Measurements from ENCODE around the gene MRPL40.
"Not testable (repeated sequence)": the region's sequence is repeated elsewhere in the genome, so short reads cannot be mapped to it uniquely, and the experiment has no call there.

The MRPL40 gene

GRCh38 chr22:19438298-19438697 lies 6.0 kb downstream of the MRPL40 start:
- ChIA-PET CTCF (no interaction called here), POLR2A (no interaction called here)
- no peak for DNase-seq (ENCODE audit: extremely low spot score)
- TF ChIP-seq ELF4 (IDR thresholded peaks at IDR 0.05) (no peak), BHLHE40 (IDR thresholded peaks at IDR 0.05; ENCODE audit: borderline replicate concordance) (no peak), L3MBTL2 (conservative IDR thresholded peaks at IDR 0.05) (no peak), FOXK2 (IDR thresholded peaks at IDR 0.05) (no peak), LEF1 (IDR thresholded peaks at IDR 0.05; ENCODE audit: borderline replicate concordance) (no peak), SUZ12 (IDR thresholded peaks at IDR 0.05) (no peak), FOXA1 (IDR thresholded peaks at IDR 0.05) (no peak), HDGF (IDR thresholded peaks at IDR 0.05; ENCODE audit: borderline replicate concordance) (no peak), ZNF384 (IDR thresholded peaks at IDR 0.05) (no peak), SP1 (IDR thresholded peaks at IDR 0.05) (no peak), ARNT (IDR thresholded peaks at IDR 0.05) (no peak), FOXM1 (IDR thresholded peaks at IDR 0.05; ENCODE audit: borderline replicate concordance) (no peak), TARDBP (IDR thresholded peaks at IDR 0.05) (no peak), CTBP1 (IDR thresholded peaks at IDR 0.05; ENCODE audit: borderline replicate concordance) (no peak), NFRKB (IDR thresholded peaks at IDR 0.05) (no peak)
- TF ChIP-seq, protein P1, sequence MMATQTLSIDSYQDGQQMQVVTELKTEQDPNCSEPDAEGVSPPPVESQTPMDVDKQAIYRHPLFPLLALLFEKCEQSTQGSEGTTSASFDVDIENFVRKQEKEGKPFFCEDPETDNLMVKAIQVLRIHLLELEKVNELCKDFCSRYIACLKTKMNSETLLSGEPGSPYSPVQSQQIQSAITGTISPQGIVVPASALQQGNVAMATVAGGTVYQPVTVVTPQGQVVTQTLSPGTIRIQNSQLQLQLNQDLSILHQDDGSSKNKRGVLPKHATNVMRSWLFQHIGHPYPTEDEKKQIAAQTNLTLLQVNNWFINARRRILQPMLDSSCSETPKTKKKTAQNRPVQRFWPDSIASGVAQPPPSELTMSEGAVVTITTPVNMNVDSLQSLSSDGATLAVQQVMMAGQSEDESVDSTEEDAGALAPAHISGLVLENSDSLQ (IDR thresholded peaks at IDR 0.05), result no peak

- POLR2A ChIA-PET, result no interaction called here
Observed at GRCh38 chr22:19440411-19441195, 8.3 kb downstream of the MRPL40 start.

DNA sequence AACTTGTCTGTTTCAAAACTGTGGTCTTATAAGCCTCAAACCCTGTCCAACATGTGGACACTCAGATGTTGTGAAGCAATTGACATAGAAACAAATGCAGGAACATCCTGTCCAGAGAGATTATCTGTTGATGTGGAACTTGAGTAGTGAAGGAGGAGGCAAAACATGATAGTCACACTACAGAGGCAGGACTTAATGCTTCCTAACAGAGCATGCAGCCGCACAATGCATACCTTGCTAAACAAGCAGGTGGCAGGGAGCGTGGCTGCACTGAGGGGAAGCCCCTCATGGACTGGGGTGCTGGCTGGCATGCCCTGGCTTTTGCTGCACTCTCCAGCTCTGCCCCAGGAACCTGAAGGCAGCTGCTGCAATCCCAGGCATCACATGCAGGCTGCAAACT lies 9.8 kb downstream of the MRPL40 start:
- no peak for DNase-seq (ENCODE audit: extremely low spot score)
- POLR2A ChIA-PET, result interaction anchor here (5.5 kb wide), 1 partner anchor 11 kb away, joined by 20 read pairs; the partner anchor contains the start of genes HIRA and MRPL40
- TF ChIP-seq ARNT (IDR thresholded peaks at IDR 0.05) (no peak), HDGF (IDR thresholded peaks at IDR 0.05; ENCODE audit: borderline replicate concordance) (no peak), FOXA1 (IDR thresholded peaks at IDR 0.05) (no peak), TARDBP (IDR thresholded peaks at IDR 0.05) (no peak), CTBP1 (IDR thresholded peaks at IDR 0.05; ENCODE audit: borderline replicate concordance) (no peak), ZNF384 (IDR thresholded peaks at IDR 0.05) (no peak), FOXK2 (IDR thresholded peaks at IDR 0.05) (no peak)
- CTCF ChIA-PET, result no interaction called here

More at GRCh38 chr22:19440411-19441195, 8.3 kb downstream of the MRPL40 start:
- TF ChIP-seq ELF4 (IDR thresholded peaks at IDR 0.05) (no peak), SUZ12 (IDR thresholded peaks at IDR 0.05) (no peak), ZNF384 (IDR thresholded peaks at IDR 0.05) (no peak), BHLHE40 (IDR thresholded peaks at IDR 0.05; ENCODE audit: borderline replicate concordance) (no peak), HDGF (IDR thresholded peaks at IDR 0.05; ENCODE audit: borderline replicate concordance) (no peak), FOXA1 (IDR thresholded peaks at IDR 0.05) (no peak), LEF1 (IDR thresholded peaks at IDR 0.05; ENCODE audit: borderline replicate concordance) (no peak), TARDBP (IDR thresholded peaks at IDR 0.05) (no peak)
- DNase-seq (ENCODE audit: extremely low spot score), result no peak
- CTCF ChIA-PET, result no interaction called here

DNA sequence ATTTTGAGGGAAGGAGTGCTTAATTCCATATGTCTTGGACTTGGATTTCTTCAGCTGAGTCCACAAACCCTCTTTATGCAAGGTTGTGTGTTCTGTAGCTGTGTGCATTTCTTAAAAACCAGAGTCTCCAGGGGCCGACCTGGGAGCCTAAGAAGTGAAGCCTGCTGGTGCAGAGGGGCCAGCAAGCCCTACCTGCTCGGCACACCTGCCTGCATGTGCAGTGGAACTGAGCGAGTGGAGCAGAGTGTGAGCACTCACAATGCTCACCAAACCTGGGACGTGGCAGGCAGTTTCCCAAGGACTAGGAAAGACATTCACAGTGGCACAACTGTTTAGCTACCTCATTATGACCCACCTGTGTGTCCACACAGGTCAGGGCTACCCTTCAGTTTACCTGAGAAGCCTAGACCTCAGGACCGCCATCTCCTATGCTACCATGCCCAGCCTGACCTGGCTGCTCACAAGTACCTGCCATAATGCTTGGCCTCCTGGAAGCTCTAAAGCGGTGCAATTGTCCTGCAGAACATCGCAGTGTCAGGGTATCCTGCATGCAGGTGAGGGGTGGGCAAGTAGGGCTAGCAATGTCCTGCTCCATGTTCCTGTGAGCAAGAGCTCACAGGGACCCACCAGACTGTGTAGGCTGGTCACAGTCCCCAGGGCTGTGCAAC lies 11.3 kb downstream of the MRPL40 start:
- POLR2A ChIA-PET, result interaction anchor here (0.7 to 5.5 kb wide), 6 partner anchors 9 to 151 kb away, joined by 3 to 20 read pairs (median 4); partner anchors contain the start of genes CDC45, HIRA and MRPL40
- no peak for DNase-seq (ENCODE audit: extremely low spot score)
- CTCF ChIA-PET, result interaction anchor here (0.6 kb wide), 1 partner anchor 10 kb away, joined by 4 read pairs; no protein-coding TSS in a partner anchor
- TF ChIP-seq BHLHE40 (IDR thresholded peaks at IDR 0.05; ENCODE audit: borderline replicate concordance) (no peak), LEF1 (IDR thresholded peaks at IDR 0.05; ENCODE audit: borderline replicate concordance) (no peak), ZNF384 (IDR thresholded peaks at IDR 0.05) (no peak)

GRCh38 chr22:19445279-19445982 lies 13.1 kb downstream of the MRPL40 start:
- DNase-seq (ENCODE audit: extremely low spot score); CTCF ChIA-PET: not testable (repeated sequence)
- POLR2A ChIA-PET, result interaction anchor here (1.0 to 5.5 kb wide), 5 partner anchors 10 to 154 kb away, joined by 3 to 20 read pairs (median 4); partner anchors contain the start of genes CLTCL1, HIRA and MRPL40

DNA sequence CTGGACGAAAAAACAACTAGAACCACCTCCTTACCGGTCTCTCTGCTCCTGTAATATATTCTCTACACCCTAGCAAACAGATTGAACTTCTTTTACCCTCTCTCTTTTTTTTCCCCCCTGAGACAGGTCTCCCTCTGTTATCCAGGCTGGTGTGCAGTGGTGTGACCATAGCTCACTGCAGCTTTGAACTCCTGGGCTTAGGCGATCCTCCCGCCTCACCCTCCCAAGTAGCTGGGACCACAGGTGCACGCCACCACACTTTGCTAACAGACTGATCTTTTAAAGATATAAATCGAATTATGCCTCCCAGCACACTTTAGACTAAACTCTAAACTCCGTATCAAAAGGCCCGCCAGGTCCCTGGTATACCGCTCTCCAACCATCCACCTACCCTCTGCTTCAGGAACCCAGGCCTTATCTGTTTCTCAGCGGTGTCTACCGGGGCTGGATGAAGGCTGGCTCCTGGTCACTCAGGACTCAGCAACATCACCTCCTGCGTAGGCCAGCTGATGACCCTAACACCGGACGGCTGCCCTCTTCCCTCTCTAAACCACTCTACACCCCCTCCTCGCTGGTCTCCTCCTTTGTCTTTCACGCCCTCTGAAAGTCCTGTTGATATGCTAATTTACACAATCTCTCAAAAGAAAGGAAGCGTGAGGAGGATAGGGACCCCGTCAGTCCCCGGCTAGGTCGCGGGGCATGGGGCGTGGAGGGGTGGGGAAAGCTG lies 14.4 kb downstream of the MRPL40 start:
- ChIA-PET CTCF (no interaction called here), POLR2A (interaction anchor here (0.9 to 5.5 kb wide), 9 partner anchors 13 to 264 kb away, joined by 3 to 20 read pairs (median 5); partner anchors contain the start of genes CDC45, HIRA and MRPL40)
- DNase-seq (ENCODE audit: extremely low spot score), result no peak
- TF ChIP-seq, protein P1 (IDR thresholded peaks at IDR 0.05), result no peak
- no peak for TF ChIP-seq NFRKB (IDR thresholded peaks at IDR 0.05)
- no peak for TF ChIP-seq FOXA1 (IDR thresholded peaks at IDR 0.05)

All from HEK293T (cell line).